WI38 (cell line): ENCODE measurements around the gene WDR43.

Source experiments
- H3K4me3 ChIP-seq: 2 replicates; pipeline ENCODE4 v1.5.1; 2011; ENCODE audit warnings: low read depth, mild to moderate bottlenecking, control low read depth, low read length
- CTCF ChIP-seq: IDR thresholded peaks from 2 replicates; pipeline ENCODE4 v1.5.1; 2012; ENCODE audit warnings: low read depth, mild to moderate bottlenecking, control low read depth, low read length

Gene WDR43

GRCh38 chr2:28993206-28993960, 98.9 kb downstream of the WDR43 start:
- TF ChIP-seq CTCF: no peak
- H3K4me3 ChIP-seq: no peak overlapping the region

- H3K4me3 ChIP-seq: no peak overlapping the region
- TF ChIP-seq CTCF: no peak
Observed at GRCh38 chr2:28994074-28994473, 99.6 kb downstream of the WDR43 start.

- H3K4me3 ChIP-seq: no peak overlapping the region
- TF ChIP-seq CTCF: no peak
Observed at GRCh38 chr2:28994679-28995078, 100.2 kb downstream of the WDR43 start.

- H3K4me3 ChIP-seq: no peak overlapping the region
- no peak for TF ChIP-seq CTCF
Observed at GRCh38 chr2:28995765-28996750, 101.6 kb downstream of the WDR43 start.

GRCh38 chr2:28997237-28997846, 102.9 kb downstream of the WDR43 start:
- no peak for TF ChIP-seq CTCF

More at GRCh38 chr2:28997237-28997846, 102.9 kb downstream of the WDR43 start:
- H3K4me3 ChIP-seq: no peak overlapping the region
